ENCODE measurements around the gene ZNF827. TPM values are rescaled to one million over a fixed set of nuclear protein-coding genes. Genes with fewer than 3 reads are reported as not detected.

ZNF827 gene
- total RNA-seq, 1 experiment from 2014 or later = 22.4 TPM

- ChIA-PET POLR2A (ENCODE audit: unreplicated experiment) (interaction anchor here (0.5 kb wide), 1 partner anchor 518 kb away, joined by 8 read pairs; no protein-coding TSS in a partner anchor), CTCF (interaction anchor here (0.6 kb wide), 1 partner anchor 240 kb away, joined by 3 read pairs; no protein-coding TSS in a partner anchor)
- H2AFZ ChIP-seq = no peak overlapping the region
- peak; percentile 38 to 43 for DNase-seq
- intact Hi-C loops (cut with micrococcal nuclease; ENCODE audit: unreplicated experiment) = no loop called here
- H3F3A ChIP-seq (ENCODE audit: insufficient read depth, low read depth) = no peaks in the 10 kb centered on the region
- no TSS peak for BruUV-seq (replicated peaks)
- H3K79me2 ChIP-seq (ENCODE audit: low read depth) = no peaks in the 10 kb centered on the region
- no peaks in the 10 kb centered on the region for H4K20me1 ChIP-seq (ENCODE audit: insufficient read depth)
- H3K4me3 ChIP-seq = no peak overlapping the region
- no peaks in the 10 kb centered on the region for H3K27me3 ChIP-seq (ENCODE audit: insufficient read depth, low read depth)
- no peaks in the 10 kb centered on the region for H3K4me1 ChIP-seq (replicated peaks; ENCODE audit: insufficient read depth)
- no peak overlapping the region for H3K27ac ChIP-seq
- H3K9me3 ChIP-seq (ENCODE audit: insufficient read depth, low read depth) = no peaks in the 10 kb centered on the region
- no peak overlapping the region for H3K4me2 ChIP-seq
- TF ChIP-seq EZH2 (IDR thresholded peaks at IDR 0.05; ENCODE audit: low read depth) (no peak), CTCF (conservative IDR thresholded peaks at IDR 0.05) (no peak)
- H3K9me2 ChIP-seq (ENCODE audit: insufficient read depth) = no peaks in the 10 kb centered on the region
- H3K36me3 ChIP-seq (ENCODE audit: low read depth) = no peaks in the 10 kb centered on the region
Measured at GRCh38 chr4:145881989-145882388, 56.6 kb downstream of the ZNF827 start.

- no peak overlapping the region for H3K4me2 ChIP-seq
- no peaks in the 10 kb centered on the region for H3K9me3 ChIP-seq (ENCODE audit: insufficient read depth, low read depth)
- intact Hi-C loops (cut with micrococcal nuclease; ENCODE audit: unreplicated experiment) = no loop called here
- no TSS peak for BruUV-seq (replicated peaks)
- no peaks in the 10 kb centered on the region for H3K4me1 ChIP-seq (replicated peaks; ENCODE audit: insufficient read depth)
- H3K4me3 ChIP-seq = no peak overlapping the region
- ChIA-PET POLR2A (ENCODE audit: unreplicated experiment) (no interaction called here), CTCF (no interaction called here)
- H3F3A ChIP-seq (ENCODE audit: insufficient read depth, low read depth) = no peaks in the 10 kb centered on the region
- no peak overlapping the region for H3K27ac ChIP-seq
- no peak for DNase-seq
- no peaks in the 10 kb centered on the region for H3K36me3 ChIP-seq (ENCODE audit: low read depth)
- TF ChIP-seq CTCF (conservative IDR thresholded peaks at IDR 0.05) (no peak), EZH2 (IDR thresholded peaks at IDR 0.05; ENCODE audit: low read depth) (no peak)
- no peaks in the 10 kb centered on the region for H3K9me2 ChIP-seq (ENCODE audit: insufficient read depth)
- H4K20me1 ChIP-seq (ENCODE audit: insufficient read depth) = no peaks in the 10 kb centered on the region
- no peaks in the 10 kb centered on the region for H3K27me3 ChIP-seq (ENCODE audit: insufficient read depth, low read depth)
- H2AFZ ChIP-seq = no peak overlapping the region
- H3K79me2 ChIP-seq (ENCODE audit: low read depth) = no peaks in the 10 kb centered on the region
Measured at GRCh38 chr4:145881576-145881975, 57.0 kb downstream of the ZNF827 start.

- intact Hi-C loops (cut with micrococcal nuclease; ENCODE audit: unreplicated experiment) = no loop called here
- TF ChIP-seq EZH2 (IDR thresholded peaks at IDR 0.05; ENCODE audit: low read depth) = no peak
- TF ChIP-seq CTCF (conservative IDR thresholded peaks at IDR 0.05) = no peak
- no peaks in the 10 kb centered on the region for H3K79me2 ChIP-seq (ENCODE audit: low read depth)
- ChIA-PET POLR2A (ENCODE audit: unreplicated experiment) (no interaction called here), CTCF (no interaction called here)
- no peak overlapping the region for H3K4me2 ChIP-seq
- no peaks in the 10 kb centered on the region for H3K9me2 ChIP-seq (ENCODE audit: insufficient read depth)
- no peaks in the 10 kb centered on the region for H4K20me1 ChIP-seq (ENCODE audit: insufficient read depth)
- H3K4me3 ChIP-seq = no peak overlapping the region
- DNase-seq = no peak
- H3K36me3 ChIP-seq (ENCODE audit: low read depth) = no peaks in the 10 kb centered on the region
- H2AFZ ChIP-seq = no peak overlapping the region
- no TSS peak for BruUV-seq (replicated peaks)
- no peaks in the 10 kb centered on the region for H3K4me1 ChIP-seq (replicated peaks; ENCODE audit: insufficient read depth)
- H3F3A ChIP-seq (ENCODE audit: insufficient read depth, low read depth) = no peaks in the 10 kb centered on the region
- H3K9me3 ChIP-seq (ENCODE audit: insufficient read depth, low read depth) = no peaks in the 10 kb centered on the region
- H3K27me3 ChIP-seq (ENCODE audit: insufficient read depth, low read depth) = no peaks in the 10 kb centered on the region
- H3K27ac ChIP-seq = no peak overlapping the region
Measured at GRCh38 chr4:145880355-145880960, 58.2 kb downstream of the ZNF827 start.
